PC-3 (cell line): ENCODE measurements around the gene CDC34.

ENCODE experiments used
- EZH2 ChIP-seq: fragments of 300-600 bp; sonication (generic); IDR thresholded peaks from one replicate; pipeline ENCODE4 v1.6.1; 2017; ENCODE audit warnings: antibody characterized with exemption, mild to moderate bottlenecking, low read length; ENCODE audit not compliant: unreplicated experiment
- EZH2phosphoT487 ChIP-seq: fragments of 300-600 bp; sonication (generic); IDR thresholded peaks from 2 replicates; pipeline ENCODE4 v1.6.1; 2018; ENCODE audit warnings: mild to moderate bottlenecking, antibody characterized with exemption, low read length, borderline replicate concordance
- TF ChIP-seq, protein P1 (sequence below): fragments of 300-600 bp; sonication (generic); conservative IDR thresholded peaks from 2 replicates; pipeline ENCODE4 v1.5.1; 2017; ENCODE audit warnings: antibody characterized with exemption, low read depth, mild to moderate bottlenecking, low read length

DNA sequence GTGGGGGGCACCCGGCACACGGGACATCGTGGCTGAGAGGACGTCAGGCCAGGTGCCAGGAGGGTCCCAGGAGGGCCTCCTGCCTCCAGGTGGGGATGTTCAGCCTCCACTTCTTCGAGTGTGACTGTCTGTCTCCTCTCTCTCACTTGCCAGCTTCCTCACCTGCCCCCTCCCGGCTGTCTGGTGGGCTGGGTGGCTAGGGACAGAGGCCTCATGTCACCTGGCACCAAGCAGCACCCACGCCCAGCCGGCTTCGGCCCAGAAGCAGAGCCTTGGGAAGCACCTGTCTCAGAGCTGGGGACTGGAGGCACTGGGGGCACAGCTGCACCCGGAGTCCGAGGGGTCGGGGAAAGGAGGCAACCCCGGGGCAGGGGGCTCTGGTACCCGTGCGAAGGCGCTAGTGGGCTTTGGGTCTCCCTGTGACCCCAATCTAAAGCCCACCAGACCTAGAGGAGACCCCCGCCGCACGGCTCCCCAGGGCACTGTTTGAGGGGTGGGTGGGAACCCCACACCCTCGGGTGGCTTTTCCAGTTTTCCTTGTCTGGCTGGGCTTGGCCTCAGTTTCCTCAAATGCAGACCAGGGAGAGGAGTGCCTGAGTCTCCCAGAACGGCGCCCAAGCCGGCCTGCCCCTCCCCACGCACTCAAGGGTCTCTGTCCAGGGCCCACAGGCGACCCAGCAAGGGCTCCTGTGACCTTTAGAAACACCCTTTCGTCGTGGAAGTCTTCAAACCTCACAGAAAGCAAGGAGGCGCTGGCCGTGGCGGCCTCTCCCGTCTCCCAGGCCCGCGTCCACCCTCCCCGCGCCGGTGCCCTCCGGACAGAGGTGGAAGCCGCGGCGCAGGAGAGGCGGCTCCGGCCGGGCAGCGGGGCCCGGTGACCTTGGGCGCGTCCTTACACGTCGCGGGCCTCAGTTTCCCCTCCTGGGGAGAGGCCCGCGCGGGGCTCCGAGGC, 57.5 kb downstream of the CDC34 start:
- TF ChIP-seq, protein P1, sequence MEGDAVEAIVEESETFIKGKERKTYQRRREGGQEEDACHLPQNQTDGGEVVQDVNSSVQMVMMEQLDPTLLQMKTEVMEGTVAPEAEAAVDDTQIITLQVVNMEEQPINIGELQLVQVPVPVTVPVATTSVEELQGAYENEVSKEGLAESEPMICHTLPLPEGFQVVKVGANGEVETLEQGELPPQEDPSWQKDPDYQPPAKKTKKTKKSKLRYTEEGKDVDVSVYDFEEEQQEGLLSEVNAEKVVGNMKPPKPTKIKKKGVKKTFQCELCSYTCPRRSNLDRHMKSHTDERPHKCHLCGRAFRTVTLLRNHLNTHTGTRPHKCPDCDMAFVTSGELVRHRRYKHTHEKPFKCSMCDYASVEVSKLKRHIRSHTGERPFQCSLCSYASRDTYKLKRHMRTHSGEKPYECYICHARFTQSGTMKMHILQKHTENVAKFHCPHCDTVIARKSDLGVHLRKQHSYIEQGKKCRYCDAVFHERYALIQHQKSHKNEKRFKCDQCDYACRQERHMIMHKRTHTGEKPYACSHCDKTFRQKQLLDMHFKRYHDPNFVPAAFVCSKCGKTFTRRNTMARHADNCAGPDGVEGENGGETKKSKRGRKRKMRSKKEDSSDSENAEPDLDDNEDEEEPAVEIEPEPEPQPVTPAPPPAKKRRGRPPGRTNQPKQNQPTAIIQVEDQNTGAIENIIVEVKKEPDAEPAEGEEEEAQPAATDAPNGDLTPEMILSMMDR = no peak
- TF ChIP-seq EZH2 (no peak), EZH2phosphoT487 (no peak)
